ENCODE results near the gene KATNAL2.
"Not testable (repeated sequence)": the region's sequence is repeated elsewhere in the genome, so short reads cannot be mapped to it uniquely, and the experiment has no call there.

The KATNAL2 gene

GRCh38 chr18:46946656-46947282 is 29.4 kb downstream of the KATNAL2 start:
- ChIA-PET CTCF (interaction anchor here (0.6 kb wide), 1 partner anchor 233 kb away, joined by 3 read pairs; no protein-coding TSS in a partner anchor), POLR2A (no interaction called here)
- DNase-seq (ENCODE audit: extremely low spot score): peak; percentile 83
- TF ChIP-seq L3MBTL2 (conservative IDR thresholded peaks at IDR 0.05): 0 out of 2 replicates have a peak, but pooled peaks have one; percentile 9
- TF ChIP-seq CTBP1 (IDR thresholded peaks at IDR 0.05; ENCODE audit: borderline replicate concordance): no peak
- TF ChIP-seq PKNOX1 (IDR thresholded peaks at IDR 0.05): peak; percentile 98

- ChIA-PET POLR2A (interaction anchor here (1.2 kb wide), 1 partner anchor 33 kb away, joined by 3 read pairs; the partner anchor contains the start of genes KATNAL2 and PIAS2), CTCF (interaction anchor here (0.7 kb wide), 2 partner anchors 124 to 251 kb away, joined by 3 read pairs; no protein-coding TSS in a partner anchor)
- TF ChIP-seq SP1 (IDR thresholded peaks at IDR 0.05) (no peak), NFRKB (IDR thresholded peaks at IDR 0.05) (no peak)
- DNase-seq (ENCODE audit: extremely low spot score): peak; percentile 22
Measured at GRCh38 chr18:46950064-46950656, 32.8 kb downstream of the KATNAL2 start.

- POLR2A ChIA-PET: no interaction called here
- CTCF ChIA-PET: no interaction called here
- TF ChIP-seq SP1 (IDR thresholded peaks at IDR 0.05) (no peak), HDGF (IDR thresholded peaks at IDR 0.05; ENCODE audit: borderline replicate concordance) (no peak), SUZ12 (IDR thresholded peaks at IDR 0.05) (no peak), ARNT (IDR thresholded peaks at IDR 0.05) (no peak), CTBP1 (IDR thresholded peaks at IDR 0.05; ENCODE audit: borderline replicate concordance) (no peak), NFRKB (IDR thresholded peaks at IDR 0.05) (no peak), PKNOX1 (IDR thresholded peaks at IDR 0.05) (no peak), ZNF384 (IDR thresholded peaks at IDR 0.05) (no peak), FOXM1 (IDR thresholded peaks at IDR 0.05; ENCODE audit: borderline replicate concordance) (no peak), LEF1 (IDR thresholded peaks at IDR 0.05; ENCODE audit: borderline replicate concordance) (no peak)
- DNase-seq (ENCODE audit: extremely low spot score): no peak
Measured at GRCh38 chr18:46953195-46953594, 35.8 kb downstream of the KATNAL2 start.

- TF ChIP-seq NFRKB (IDR thresholded peaks at IDR 0.05) (no peak), BHLHE40 (IDR thresholded peaks at IDR 0.05; ENCODE audit: borderline replicate concordance) (no peak), FOXM1 (IDR thresholded peaks at IDR 0.05; ENCODE audit: borderline replicate concordance) (no peak), PKNOX1 (IDR thresholded peaks at IDR 0.05) (no peak), ZNF384 (IDR thresholded peaks at IDR 0.05) (no peak), SUZ12 (IDR thresholded peaks at IDR 0.05) (no peak), L3MBTL2 (conservative IDR thresholded peaks at IDR 0.05) (no peak), HDGF (IDR thresholded peaks at IDR 0.05; ENCODE audit: borderline replicate concordance) (no peak), FOXK2 (IDR thresholded peaks at IDR 0.05) (no peak), TARDBP (IDR thresholded peaks at IDR 0.05) (no peak), SP1 (IDR thresholded peaks at IDR 0.05) (no peak), ARNT (IDR thresholded peaks at IDR 0.05) (no peak), ELF4 (IDR thresholded peaks at IDR 0.05) (no peak)
- no peak for DNase-seq (ENCODE audit: extremely low spot score)
- ChIA-PET POLR2A (interaction anchor here (1.2 kb wide), 1 partner anchor 41 kb away, joined by 3 read pairs; the partner anchor contains the start of genes KATNAL2 and PIAS2), CTCF (no interaction called here)
Measured at GRCh38 chr18:46958209-46958608, 40.8 kb downstream of the KATNAL2 start.

GRCh38 chr18:46963656-46964578 is 46.5 kb downstream of the KATNAL2 start:
- POLR2A ChIA-PET; DNase-seq (ENCODE audit: extremely low spot score); CTCF ChIA-PET: not testable (repeated sequence)

GRCh38 chr18:46964579-46965293 is 47.3 kb downstream of the KATNAL2 start:
- DNase-seq (ENCODE audit: extremely low spot score); CTCF ChIA-PET; POLR2A ChIA-PET: not testable (repeated sequence)

- DNase-seq (ENCODE audit: extremely low spot score); POLR2A ChIA-PET; CTCF ChIA-PET: not testable (repeated sequence)
Measured at GRCh38 chr18:46966266-46966665, 48.9 kb downstream of the KATNAL2 start.

GRCh38 chr18:46969551-46969950 is 52.1 kb downstream of the KATNAL2 start:
- POLR2A ChIA-PET; CTCF ChIA-PET; DNase-seq (ENCODE audit: extremely low spot score): not testable (repeated sequence)

- POLR2A ChIA-PET; CTCF ChIA-PET; DNase-seq (ENCODE audit: extremely low spot score): not testable (repeated sequence)
Measured at GRCh38 chr18:47019870-47020269, 102.5 kb downstream of the KATNAL2 start.

- CTCF ChIA-PET; DNase-seq (ENCODE audit: extremely low spot score); POLR2A ChIA-PET: not testable (repeated sequence)
Measured at GRCh38 chr18:47020757-47021156, 103.4 kb downstream of the KATNAL2 start.

GRCh38 chr18:47022821-47023220 is 105.4 kb downstream of the KATNAL2 start:
- DNase-seq (ENCODE audit: extremely low spot score); CTCF ChIA-PET; POLR2A ChIA-PET: not testable (repeated sequence)
